Heart left ventricle (tissue), 13 donors: Measurements from ENCODE around the gene RASA4B.

Source experiments
- POLR2A ChIP-seq, 2 donors: fragments of 450-650 bp; IDR thresholded peaks; one replicate each; pipeline ENCODE4 v1.6.1; 2017; ENCODE audit warnings: antibody characterized with exemption in 2 of 2, mild to moderate bottlenecking in 2 of 2, moderate library complexity in 2 of 2
- TF ChIP-seq, protein P1 (sequence below), 12 donors: fragments of 200-600 bp; sonication (generic) in 4 of 12; IDR thresholded peaks; one replicate each; pipeline versions ENCODE4 v1.5.0 to v1.8.0; 2018 to 2022; ENCODE audit warnings: antibody characterized with exemption in 12 of 12, mild to moderate bottlenecking in 5 of 12
- donor health status: ischemic (EF 13 %, LVEDD 7.1; RV severe dilation, severe dysfunction).
- donor health status: DM: no; HTN: yes; CAD: no.
- donor health status: DM: no; HTN: no; CAD: no.
- donor health status: ischemic (EF 25% LVEDD 6.9; RV normal size, moderate dysfunction).
- donor health status: ischemic (EF 25% LVEDD 5.7; RV mildly dilated, moderate dysfunction).
- donor health status: ischemic (EF 35%, LVEDD 5.7; RV mildly dilated, moderate dysfunction).
- donor health status: nonischemic (EF 11% LVEDD 7.7; RV severe dilation, severe dysfunction).
- donor health status: DM: yes; HTN: yes; CAD: no.
- donor health status: PGD.
- donor health status: ischemic (EF 29% LVEDD 5.4; RV normal size, mild dysfunction).
- donor health status: nonischemic (EF 23%, LVEDD 6.1; RV moderate dilation, normal function).

DNA sequence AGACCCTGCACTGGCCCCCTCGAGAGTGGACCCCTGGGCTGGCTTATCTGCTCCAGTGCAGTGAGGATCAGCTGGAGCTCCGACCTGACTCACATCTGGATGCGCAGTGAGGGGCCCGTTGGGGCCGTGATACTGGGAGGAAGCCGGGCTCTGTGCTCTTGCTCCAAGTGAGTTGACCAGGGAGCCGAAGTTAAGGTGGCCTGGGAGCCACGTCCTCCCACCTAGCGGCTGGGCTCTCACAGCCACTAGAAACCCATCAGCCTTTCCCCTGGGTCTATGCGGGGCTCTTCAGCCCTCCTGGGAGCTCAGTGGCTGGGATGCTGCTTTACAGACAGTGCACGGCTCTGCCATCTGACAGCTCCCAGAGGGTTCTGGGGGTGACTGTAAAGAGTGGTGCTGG, 62.0 kb downstream of the RASA4B start:
- no peak for TF ChIP-seq POLR2A (IDR thresholded peaks at IDR 0.05)
- TF ChIP-seq, protein P1, sequence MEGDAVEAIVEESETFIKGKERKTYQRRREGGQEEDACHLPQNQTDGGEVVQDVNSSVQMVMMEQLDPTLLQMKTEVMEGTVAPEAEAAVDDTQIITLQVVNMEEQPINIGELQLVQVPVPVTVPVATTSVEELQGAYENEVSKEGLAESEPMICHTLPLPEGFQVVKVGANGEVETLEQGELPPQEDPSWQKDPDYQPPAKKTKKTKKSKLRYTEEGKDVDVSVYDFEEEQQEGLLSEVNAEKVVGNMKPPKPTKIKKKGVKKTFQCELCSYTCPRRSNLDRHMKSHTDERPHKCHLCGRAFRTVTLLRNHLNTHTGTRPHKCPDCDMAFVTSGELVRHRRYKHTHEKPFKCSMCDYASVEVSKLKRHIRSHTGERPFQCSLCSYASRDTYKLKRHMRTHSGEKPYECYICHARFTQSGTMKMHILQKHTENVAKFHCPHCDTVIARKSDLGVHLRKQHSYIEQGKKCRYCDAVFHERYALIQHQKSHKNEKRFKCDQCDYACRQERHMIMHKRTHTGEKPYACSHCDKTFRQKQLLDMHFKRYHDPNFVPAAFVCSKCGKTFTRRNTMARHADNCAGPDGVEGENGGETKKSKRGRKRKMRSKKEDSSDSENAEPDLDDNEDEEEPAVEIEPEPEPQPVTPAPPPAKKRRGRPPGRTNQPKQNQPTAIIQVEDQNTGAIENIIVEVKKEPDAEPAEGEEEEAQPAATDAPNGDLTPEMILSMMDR (IDR thresholded peaks at IDR 0.05) = no peak
